Measurements from ENCODE around the gene NAXD. TPM values are rescaled to one million over a fixed set of nuclear protein-coding genes. Genes with fewer than 3 reads are reported as not detected.
A peak's percentile ranks its signal among the peaks of the same experiment; 100 is the strongest.
"Not testable (repeated sequence)": the region's sequence is repeated elsewhere in the genome, so short reads cannot be mapped to it uniquely, and the experiment has no call there.

Gene NAXD
- 25.6 and 27.9 TPM in 2 replicates for total RNA-seq

DNA sequence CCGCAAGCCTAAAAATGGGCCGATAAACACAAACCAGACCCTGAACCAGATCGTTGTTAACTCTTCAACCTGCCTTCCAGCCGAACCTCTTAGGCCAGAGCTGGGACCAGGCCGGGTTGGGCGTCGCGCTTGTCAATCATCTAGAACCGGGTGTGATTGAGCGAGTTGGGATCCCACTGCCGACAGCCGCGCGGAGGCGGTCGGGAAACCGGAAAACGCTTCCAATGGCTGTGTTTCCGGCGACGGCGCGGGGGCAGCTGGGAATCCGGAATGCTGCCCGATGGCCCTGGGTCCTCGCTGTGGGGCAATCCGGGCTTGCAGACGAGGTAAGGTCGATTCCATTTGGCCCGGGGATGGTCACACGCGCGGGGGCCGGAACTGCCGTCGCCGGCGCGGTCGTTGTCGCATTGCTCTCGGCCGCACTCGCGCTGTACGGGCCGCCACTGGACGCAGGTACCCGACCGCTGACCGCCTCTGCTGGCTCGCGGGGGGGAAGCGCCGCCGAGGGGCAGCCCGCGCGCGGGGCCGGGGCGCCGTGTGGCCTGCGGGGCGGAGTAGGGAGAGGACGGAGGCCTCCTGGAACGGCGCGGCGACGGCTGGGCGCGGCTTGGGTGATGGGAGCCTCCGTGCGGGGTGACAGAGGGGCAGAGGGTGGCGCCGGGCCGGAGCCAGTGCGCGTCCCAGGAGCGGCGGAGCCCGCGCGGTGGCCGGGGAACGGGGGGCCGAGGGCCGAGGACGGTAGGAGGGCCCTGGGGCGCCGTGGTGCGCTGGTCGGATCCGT, at the start of gene NAXD:
NAXD (plus strand) TSS at position 224 of the 781 bp plus-strand sequence; CDS start at position 281, 57 bp downstream.
- peak; percentile 74 for DNase-seq (ENCODE audit: low read depth)
- TF ChIP-seq, protein P1, sequence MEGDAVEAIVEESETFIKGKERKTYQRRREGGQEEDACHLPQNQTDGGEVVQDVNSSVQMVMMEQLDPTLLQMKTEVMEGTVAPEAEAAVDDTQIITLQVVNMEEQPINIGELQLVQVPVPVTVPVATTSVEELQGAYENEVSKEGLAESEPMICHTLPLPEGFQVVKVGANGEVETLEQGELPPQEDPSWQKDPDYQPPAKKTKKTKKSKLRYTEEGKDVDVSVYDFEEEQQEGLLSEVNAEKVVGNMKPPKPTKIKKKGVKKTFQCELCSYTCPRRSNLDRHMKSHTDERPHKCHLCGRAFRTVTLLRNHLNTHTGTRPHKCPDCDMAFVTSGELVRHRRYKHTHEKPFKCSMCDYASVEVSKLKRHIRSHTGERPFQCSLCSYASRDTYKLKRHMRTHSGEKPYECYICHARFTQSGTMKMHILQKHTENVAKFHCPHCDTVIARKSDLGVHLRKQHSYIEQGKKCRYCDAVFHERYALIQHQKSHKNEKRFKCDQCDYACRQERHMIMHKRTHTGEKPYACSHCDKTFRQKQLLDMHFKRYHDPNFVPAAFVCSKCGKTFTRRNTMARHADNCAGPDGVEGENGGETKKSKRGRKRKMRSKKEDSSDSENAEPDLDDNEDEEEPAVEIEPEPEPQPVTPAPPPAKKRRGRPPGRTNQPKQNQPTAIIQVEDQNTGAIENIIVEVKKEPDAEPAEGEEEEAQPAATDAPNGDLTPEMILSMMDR (IDR thresholded peaks at IDR 0.05; ENCODE audit: insufficient read depth, low read length, poor library complexity, severe bottlenecking), result no peak
- Histone ChIP-seq H3K36me3 (ENCODE audit: control insufficient read depth, insufficient read depth, low read length) (no peaks in the 10 kb centered on the region), H3K27me3 (ENCODE audit: control insufficient read depth, insufficient read depth, low read length) (no peaks in the 10 kb centered on the region), H3K4me3 (ENCODE audit: low read depth, low read length) (peak within 1 kb of the TSS; percentile 74)

- TF ChIP-seq, protein P1 (IDR thresholded peaks at IDR 0.05; ENCODE audit: insufficient read depth, low read length, poor library complexity, severe bottlenecking), result no peak
- no peak for DNase-seq (ENCODE audit: low read depth)
- Histone ChIP-seq H3K27me3 (ENCODE audit: control insufficient read depth, insufficient read depth, low read length) (peaks cover 2% of the 10 kb centered on the region), H3K36me3 (ENCODE audit: control insufficient read depth, insufficient read depth, low read length) (no peaks in the 10 kb centered on the region), H3K4me3 (ENCODE audit: low read depth, low read length) (no peak overlapping the region)
Measured at GRCh38 chr13:110566171-110566570, 49.2 kb upstream of the NAXD start.

DNA sequence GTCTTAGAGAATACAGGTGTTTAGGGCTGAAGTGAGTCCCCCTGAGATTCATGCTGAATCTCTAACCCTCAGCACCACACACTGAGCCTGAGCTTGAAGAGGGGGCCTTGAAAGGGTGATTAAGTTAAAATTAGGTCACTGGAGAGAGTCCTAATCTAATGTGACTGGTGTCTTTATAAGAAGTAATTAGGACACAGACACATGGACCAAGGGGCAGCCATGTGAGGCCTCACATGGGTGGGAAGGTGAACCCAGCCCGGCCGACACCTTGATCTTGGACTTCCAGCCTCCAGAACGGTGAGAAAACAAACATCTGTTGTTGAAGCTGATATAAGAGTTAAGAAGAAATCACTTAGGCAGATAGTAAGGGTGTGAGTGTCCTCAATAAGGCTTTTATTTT, 46.7 kb upstream of the NAXD start:
- H3K4me3 ChIP-seq (ENCODE audit: low read depth, low read length), result no peak overlapping the region
- no peaks in the 10 kb centered on the region for H3K36me3 ChIP-seq (ENCODE audit: control insufficient read depth, insufficient read depth, low read length)
- TF ChIP-seq, protein P1 (IDR thresholded peaks at IDR 0.05; ENCODE audit: insufficient read depth, low read length, poor library complexity, severe bottlenecking), result no peak
- DNase-seq (ENCODE audit: low read depth), result no peak
- H3K27me3 ChIP-seq (ENCODE audit: control insufficient read depth, insufficient read depth, low read length), result peaks cover 12% of the 10 kb centered on the region

- H3K36me3 ChIP-seq (ENCODE audit: control insufficient read depth, insufficient read depth, low read length); DNase-seq (ENCODE audit: low read depth); H3K4me3 ChIP-seq (ENCODE audit: low read depth, low read length): not testable (repeated sequence)
- H3K27me3 ChIP-seq (ENCODE audit: control insufficient read depth, insufficient read depth, low read length), result peaks cover 17% of the 10 kb centered on the region
Measured at GRCh38 chr13:110569962-110570361, 45.4 kb upstream of the NAXD start.

DNA sequence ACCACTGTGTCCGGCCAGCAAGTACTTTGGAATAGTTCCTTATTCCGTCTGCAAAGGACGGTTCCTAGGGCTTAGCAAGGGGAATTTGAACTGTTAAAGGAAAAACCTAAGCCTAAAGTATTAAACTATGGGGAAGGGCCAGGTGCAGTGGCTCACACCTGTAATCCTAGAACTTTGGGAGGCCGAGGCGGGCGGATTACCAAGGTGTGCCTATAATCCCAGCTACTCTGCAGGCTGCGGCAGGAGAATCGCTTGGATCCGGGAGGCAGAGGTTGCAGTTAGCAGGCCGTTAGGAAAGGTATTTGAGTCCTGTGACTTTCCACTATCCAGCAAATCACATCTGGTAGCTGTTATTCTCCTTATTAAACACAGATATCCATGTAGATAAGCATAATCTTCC, 44.5 kb upstream of the NAXD start:
- no peak overlapping the region for H3K4me3 ChIP-seq (ENCODE audit: low read depth, low read length)
- H3K27me3 ChIP-seq (ENCODE audit: control insufficient read depth, insufficient read depth, low read length), result peaks cover 23% of the 10 kb centered on the region
- H3K36me3 ChIP-seq (ENCODE audit: control insufficient read depth, insufficient read depth, low read length), result no peaks in the 10 kb centered on the region
- no peak for DNase-seq (ENCODE audit: low read depth)
- TF ChIP-seq, protein P1 (IDR thresholded peaks at IDR 0.05; ENCODE audit: insufficient read depth, low read length, poor library complexity, severe bottlenecking), result no peak

DNA sequence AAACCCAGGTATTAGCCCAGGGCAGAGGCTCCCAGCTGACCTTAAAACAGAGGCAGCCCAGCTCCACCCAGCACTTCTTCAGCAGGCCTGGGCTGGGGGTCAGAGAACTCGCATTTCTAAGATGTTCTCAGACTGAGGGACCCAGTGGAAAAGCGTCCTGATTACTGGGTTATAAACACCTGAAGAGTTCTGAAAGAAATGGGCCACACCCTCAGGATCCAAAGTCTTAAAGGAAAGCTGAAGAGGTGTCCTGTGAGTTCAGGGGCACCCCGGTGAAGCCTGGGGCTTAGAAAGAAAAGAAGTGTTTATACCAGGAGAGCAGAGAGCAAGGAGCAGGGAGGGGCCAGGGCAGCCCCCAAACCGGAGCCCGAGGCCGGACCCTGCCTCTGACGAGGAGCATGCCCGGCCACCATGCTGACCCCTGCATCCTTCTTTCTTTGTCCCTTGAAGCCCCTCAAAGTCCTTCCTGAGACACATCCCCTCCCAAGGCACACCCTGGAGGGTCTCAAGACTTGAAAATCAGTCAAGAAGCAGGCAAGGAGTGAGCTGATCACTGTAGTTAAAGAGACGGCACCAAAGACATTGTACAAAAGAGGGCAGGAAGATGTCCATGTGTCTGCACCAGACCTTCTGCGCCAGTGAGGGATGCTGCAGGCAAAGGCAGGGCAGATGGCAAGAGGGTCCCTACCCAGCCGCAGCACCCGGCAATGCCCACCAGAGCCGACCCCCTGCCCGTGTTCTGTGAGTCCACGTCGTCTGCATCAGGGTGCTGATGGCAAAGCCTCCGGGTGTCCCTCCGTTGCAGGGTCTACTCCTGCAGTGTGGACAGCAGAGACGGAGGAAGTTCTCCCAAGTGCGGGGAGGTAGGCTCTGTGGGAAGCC, 43.2 kb upstream of the NAXD start:
- Histone ChIP-seq H3K27me3 (ENCODE audit: control insufficient read depth, insufficient read depth, low read length) (peaks cover 26% of the 10 kb centered on the region), H3K4me3 (ENCODE audit: low read depth, low read length) (no peak overlapping the region), H3K36me3 (ENCODE audit: control insufficient read depth, insufficient read depth, low read length) (no peaks in the 10 kb centered on the region)
- TF ChIP-seq, protein P1 (IDR thresholded peaks at IDR 0.05; ENCODE audit: insufficient read depth, low read length, poor library complexity, severe bottlenecking), result no peak
- DNase-seq (ENCODE audit: low read depth), result no peak

Measured in kidney epithelial cell (primary cell).